Epithelial cell of esophagus (primary cell): ENCODE measurements around the gene XRCC5.
A peak's percentile ranks its signal among the peaks of the same experiment; 100 is the strongest.

Source experiments
- DNase-seq: peaks from one replicate; pipeline ENCODE4 v3.0.0; 2010; ENCODE audit warnings: low read depth
- H3K4me3 ChIP-seq: 2 replicates; pipeline ENCODE4 v1.5.1; 2011; ENCODE audit warnings: mild to moderate bottlenecking, low read length, control low read depth
- CTCF ChIP-seq: IDR thresholded peaks from 2 replicates; pipeline ENCODE4 v1.5.1; 2011; ENCODE audit warnings: low read depth, mild to moderate bottlenecking, low read length, control low read depth, inconsistent platforms; ENCODE audit not compliant: insufficient read depth; ENCODE audit errors: missing control alignments

The XRCC5 gene

GRCh38 chr2:216172493-216172892, 63.3 kb downstream of the XRCC5 start:
- DNase-seq, result no peak
- TF ChIP-seq CTCF, result no peak
- no peak overlapping the region for H3K4me3 ChIP-seq

- DNase-seq, result no peak
- H3K4me3 ChIP-seq, result no peak overlapping the region
- TF ChIP-seq CTCF, result no peak
These were observed 69.9 kb downstream of the XRCC5 start for GRCh38 chr2:216179015-216179414.

- DNase-seq, result no peak
- TF ChIP-seq CTCF, result no peak
- H3K4me3 ChIP-seq, result no peak overlapping the region
These were observed 72.2 kb downstream of the XRCC5 start for GRCh38 chr2:216181351-216181750.

DNA sequence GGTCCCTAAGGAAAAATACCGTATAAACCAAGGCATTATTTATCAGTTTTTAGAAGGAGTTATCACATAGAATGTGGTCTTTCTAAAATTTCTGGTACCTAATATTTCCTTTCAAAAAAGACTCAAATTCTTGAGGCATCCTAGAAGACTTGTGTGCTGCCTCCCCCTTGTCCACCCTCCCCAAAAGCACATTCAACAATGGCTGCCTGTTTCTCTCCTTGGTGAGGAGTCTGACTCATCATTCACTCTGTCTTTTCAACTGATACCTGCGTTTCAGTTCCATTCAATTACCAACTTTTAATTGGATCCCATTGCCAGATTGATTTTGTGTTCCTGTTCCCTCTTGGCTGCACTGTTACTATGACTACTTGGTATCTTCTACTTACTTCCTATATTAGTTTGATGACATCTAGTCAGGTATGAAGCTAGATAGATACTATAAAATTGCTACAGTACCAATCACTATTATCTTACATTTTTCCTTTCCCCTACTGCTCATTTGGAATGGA, 72.9 kb downstream of the XRCC5 start:
- no peak for TF ChIP-seq CTCF
- no peak for DNase-seq
- H3K4me3 ChIP-seq, result no peak overlapping the region

DNA sequence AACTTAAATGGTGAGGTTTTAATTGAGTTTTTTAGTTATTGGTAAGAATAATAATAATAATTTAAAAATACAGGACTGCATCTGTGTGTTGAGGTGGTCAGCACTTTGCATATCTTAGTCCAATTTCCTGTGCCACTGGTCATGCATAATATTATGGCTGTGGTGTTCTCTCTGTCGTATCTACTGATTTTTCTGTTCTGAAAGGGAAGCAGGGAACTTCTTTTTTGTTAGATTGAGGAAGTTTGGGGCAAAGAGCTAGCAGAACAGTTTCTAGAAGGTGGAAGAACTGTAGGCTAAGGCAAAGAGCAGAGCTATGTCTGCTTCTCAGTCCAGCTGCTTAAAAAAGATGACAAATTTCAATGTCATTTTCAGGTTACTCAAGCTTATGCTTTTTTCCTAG, 74.3 kb downstream of the XRCC5 start:
- DNase-seq, result no peak
- no peak for TF ChIP-seq CTCF

GRCh38 chr2:216188559-216188850, 79.4 kb downstream of the XRCC5 start:
- no peak overlapping the region for H3K4me3 ChIP-seq
- no peak for DNase-seq
- no peak for TF ChIP-seq CTCF

More for the DNA sequence above, 74.3 kb downstream of the XRCC5 start:
- H3K4me3 ChIP-seq, result no peak overlapping the region

DNA sequence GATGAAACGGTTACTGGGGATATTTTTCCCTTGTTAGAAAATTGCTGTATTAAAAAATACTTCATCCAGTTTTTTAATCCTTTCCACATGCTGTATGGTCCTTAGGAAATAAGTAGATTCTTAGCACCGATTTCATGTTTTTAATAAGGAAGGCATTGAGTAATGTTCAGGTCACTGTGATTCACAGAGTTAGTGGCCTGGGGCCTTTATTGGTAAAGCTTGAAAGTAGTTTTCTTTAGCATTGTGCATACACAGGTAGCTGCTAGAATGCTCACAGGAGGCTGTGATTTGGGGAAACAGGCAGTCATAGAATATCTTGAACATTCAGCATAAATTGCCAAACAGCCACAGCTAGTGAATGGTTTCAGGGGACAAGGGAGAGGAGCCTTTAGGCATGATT, 79.8 kb downstream of the XRCC5 start:
- TF ChIP-seq CTCF, result no peak
- DNase-seq, result peak; percentile 88
- H3K4me3 ChIP-seq, result no peak overlapping the region
